Heart left ventricle (tissue), 13 donors: ENCODE results near the gene CTU2.

ENCODE experiments used
- CTCF ChIP-seq, 12 donors: fragments of 200-600 bp; sonication (generic) in 4 of 12; IDR thresholded peaks; one replicate each; pipeline versions ENCODE4 v1.5.0 to v1.8.0; 2018 to 2022; ENCODE audit warnings: antibody characterized with exemption in 12 of 12, mild to moderate bottlenecking in 5 of 12
- POLR2A ChIP-seq, 2 donors: fragments of 450-650 bp; IDR thresholded peaks; one replicate each; pipeline ENCODE4 v1.6.1; 2017; ENCODE audit warnings: antibody characterized with exemption in 2 of 2, mild to moderate bottlenecking in 2 of 2, moderate library complexity in 2 of 2
- donor health status: ischemic (EF 13 %, LVEDD 7.1; RV severe dilation, severe dysfunction).
- donor health status: DM: no; HTN: yes; CAD: no.
- donor health status: DM: no; HTN: no; CAD: no.
- donor health status: ischemic (EF 25% LVEDD 6.9; RV normal size, moderate dysfunction).
- donor health status: ischemic (EF 25% LVEDD 5.7; RV mildly dilated, moderate dysfunction).
- donor health status: ischemic (EF 35%, LVEDD 5.7; RV mildly dilated, moderate dysfunction).
- donor health status: nonischemic (EF 11% LVEDD 7.7; RV severe dilation, severe dysfunction).
- donor health status: DM: yes; HTN: yes; CAD: no.
- donor health status: PGD.
- donor health status: ischemic (EF 29% LVEDD 5.4; RV normal size, mild dysfunction).
- donor health status: nonischemic (EF 23%, LVEDD 6.1; RV moderate dilation, normal function).

DNA sequence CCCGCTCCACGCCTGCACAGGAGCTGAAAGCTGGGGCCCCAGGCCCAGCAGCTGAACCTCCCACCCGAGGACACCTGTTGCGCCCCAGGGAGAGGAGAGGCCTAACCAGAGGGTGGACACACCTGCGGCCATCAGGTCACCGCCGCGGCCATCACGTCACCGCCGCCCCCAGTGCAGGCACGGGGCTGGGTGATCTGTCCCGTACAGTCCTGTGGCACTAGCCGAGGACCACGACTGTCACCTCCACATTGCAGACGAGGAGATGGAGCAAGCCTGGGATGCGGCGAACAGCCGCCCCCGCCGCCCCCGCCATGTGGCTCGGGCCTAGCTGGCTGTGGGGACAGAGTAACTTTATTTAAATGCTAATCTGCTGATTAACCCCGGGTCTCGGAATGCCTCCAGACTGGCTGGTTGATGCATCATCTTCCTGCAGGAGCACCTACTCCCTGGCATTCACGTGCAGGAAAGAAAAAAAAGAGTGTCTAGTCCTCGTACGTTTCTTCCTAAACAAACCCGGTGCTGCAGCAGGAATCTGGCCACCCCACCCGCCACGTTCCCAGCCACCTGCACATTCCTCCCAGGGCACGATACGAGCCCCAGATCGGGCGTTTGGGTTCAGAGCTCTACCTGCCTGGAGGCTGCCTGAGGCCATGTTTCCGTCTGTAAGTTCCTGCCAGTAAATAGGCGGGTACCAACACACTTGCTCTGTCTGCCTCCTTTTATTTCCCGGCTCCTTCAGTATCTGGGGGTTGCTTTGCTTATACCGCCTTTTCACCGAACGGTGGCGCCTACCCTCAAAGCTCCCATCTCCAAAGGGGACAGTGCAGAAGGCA lies 48.8 kb downstream of the CTU2 start:
- TF ChIP-seq POLR2A (IDR thresholded peaks at IDR 0.05) (no peak), CTCF (IDR thresholded peaks at IDR 0.05) (peak in 4 of 12 donors; percentile 12 to 38 (median 20))
